GM12801 (cell line): ENCODE data around the gene STRIP2.

Experiments used
- CTCF ChIP-seq: IDR thresholded peaks from one replicate; pipeline ENCODE4 v1.5.1; 2011; ENCODE audit warnings: control low read depth; ENCODE audit not compliant: insufficient read length; ENCODE audit errors: extremely low read depth

Gene STRIP2

GRCh38 chr7:129496653-129497052, 62.4 kb downstream of the STRIP2 start:
- TF ChIP-seq CTCF = no peak

- TF ChIP-seq CTCF = no peak
Observed at GRCh38 chr7:129497156-129497555, 62.9 kb downstream of the STRIP2 start.

GRCh38 chr7:129498021-129498420, 63.8 kb downstream of the STRIP2 start:
- no peak for TF ChIP-seq CTCF

GRCh38 chr7:129499999-129500398, 65.8 kb downstream of the STRIP2 start:
- TF ChIP-seq CTCF = no peak

- TF ChIP-seq CTCF = no peak
Observed at GRCh38 chr7:129501760-129502707, 67.8 kb downstream of the STRIP2 start, which contains the start of gene SMKR1. Gene SMKR1, plus strand, starts transcription at chr7:129502531. Its CDS starts 294 bp downstream, at chr7:129502825.

- TF ChIP-seq CTCF = no peak
Observed at GRCh38 chr7:129502708-129503685, 68.8 kb downstream of the STRIP2 start.

- TF ChIP-seq CTCF = no peak
Observed at GRCh38 chr7:129503725-129504124, 69.5 kb downstream of the STRIP2 start.
